HepG2 (cell line): ENCODE measurements around the gene GLYATL3. TPM values are rescaled to one million over a fixed set of nuclear protein-coding genes. Genes with fewer than 3 reads are reported as not detected.
A peak's percentile ranks its signal among the peaks of the same experiment; 100 is the strongest.

Source experiments
- AFF4 ChIP-seq: sonication (generic); formaldehyde crosslinking; IDR thresholded peaks from 2 replicates; pipeline ENCODE4 v1.4.0; 2020; ENCODE audit warnings: missing genetic modification reagents
- CREM ChIP-seq, 2 experiments: sonication (generic) in 1 of 2; formaldehyde crosslinking in 1 of 2; IDR thresholded peaks; 2 replicates each; pipeline versions ENCODE4 v1.4.0 to v1.6.1; 2016 to 2020; ENCODE audit warnings: antibody characterized with exemption in 1 of 2, mild to moderate bottlenecking in 1 of 2, missing genetic modification reagents in 1 of 2
- GLI4 ChIP-seq: sonication (generic); formaldehyde crosslinking; IDR thresholded peaks from 2 replicates; pipeline ENCODE4 v1.5.1; 2020; ENCODE audit warnings: missing genetic modification reagents, mild to moderate bottlenecking, moderate library complexity, borderline replicate concordance
- HCFC1 ChIP-seq: fragments of 150-350 bp; IDR thresholded peaks from 2 replicates; pipeline ENCODE4 v1.6.1; 2014; ENCODE audit warnings: low read depth, low read length
- SNAPC4 ChIP-seq: sonication (generic); formaldehyde crosslinking; IDR thresholded peaks from 2 replicates; pipeline ENCODE4 v1.4.0; 2020; ENCODE audit warnings: mild to moderate bottlenecking, missing genetic modification reagents
- UBTF ChIP-seq: sonication (generic); formaldehyde crosslinking; IDR thresholded peaks from 2 replicates; pipeline ENCODE4 v1.4.0; 2020; ENCODE audit warnings: mild to moderate bottlenecking, missing genetic modification reagents
- ZMYM4 ChIP-seq: sonication (generic); formaldehyde crosslinking; IDR thresholded peaks from 2 replicates; pipeline ENCODE4 v1.8.1; 2023; ENCODE audit warnings: mild to moderate bottlenecking, missing genetic modification reagents
- ZNF225 ChIP-seq: sonication (generic); formaldehyde crosslinking; IDR thresholded peaks from 2 replicates; pipeline ENCODE4 v1.4.0; 2020; ENCODE audit warnings: mild to moderate bottlenecking, missing genetic modification reagents
- ZNF574 ChIP-seq: sonication (generic); formaldehyde crosslinking; IDR thresholded peaks from 2 replicates; pipeline ENCODE4 v1.4.0; 2020; ENCODE audit warnings: missing genetic modification reagents
- ZNF746 ChIP-seq: sonication (generic); formaldehyde crosslinking; IDR thresholded peaks from 2 replicates; pipeline ENCODE4 v1.8.0; 2022; ENCODE audit warnings: mild to moderate bottlenecking, missing genetic modification reagents
- polyA plus RNA-seq, 8 experiments: library from polyadenylated mRNA; depleted of rRNA in 3 of 8; stranded (reverse) in 7 of 8; unstranded in 1 of 8; fragments of >200 nt; fragmentation: Illumina TruSeq in 4 of 8; extraction: Trizol in 4 of 8; gene quantifications; 2 replicates each; pipeline versions ENCODE4 v1.2.1 to v1.2.3, GENCODE V29; 2011 to 2016; ENCODE audit warnings: low read depth in 4 of 8, missing spikeins in 1 of 8, mixed read lengths in 1 of 8; ENCODE audit not compliant: insufficient read depth in 1 of 8
- total RNA-seq, 5 experiments: library from RNA; depleted of rRNA; stranded (reverse); fragments of >200 nt; fragmentation: Illumina TruSeq; extraction: Trizol; gene quantifications; 2 replicates each; pipeline ENCODE4 v1.2.3, GENCODE V29; 2016; ENCODE audit warnings: low read depth in 1 of 5

The GLYATL3 gene
- total and polyA plus RNA-seq, 2 of the 13 experiments (the other 11 are each of a cell fraction or from before 2014, with no cell fraction given) = 0.05 TPM; not detected in 1

GRCh38 chr6:49462927-49463611, 36.7 kb upstream of the GLYATL3 start, which contains the start of the genes CENPQ and MMUT (continued):
- TF ChIP-seq GLI4 (CRISPR knock-in tag) (peak; percentile 58; the same call in 1 of the 2 replicates), CREM (IDR thresholded peaks at IDR 0.05) (peak; percentile 100), CREM (CRISPR knock-in tag; IDR thresholded peaks at IDR 0.05) (peak; percentile 91), HCFC1 (peak; percentile 76), ZNF225 (CRISPR knock-in tag) (0 out of 2 replicates have a peak, but pooled peaks have one; percentile 46), AFF4 (CRISPR knock-in tag) (no peak), ZMYM4 (peak; percentile 100), ZNF746 (CRISPR knock-in tag) (0 out of 2 replicates have a peak, but pooled peaks have one; percentile 33), SNAPC4 (CRISPR knock-in tag) (peak; percentile 78; the same call in 1 of the 2 replicates), ZNF574 (peak; percentile 95), UBTF (CRISPR knock-in tag) (peak; percentile 63)
